Measurements from ENCODE around the gene KMT5C. TPM values are rescaled to one million over a fixed set of nuclear protein-coding genes. Genes with fewer than 3 reads are reported as not detected.

The KMT5C gene
- polyA plus RNA-seq, 3 donors, result 0.89 to 26.9 (median 1.5) TPM

DNA sequence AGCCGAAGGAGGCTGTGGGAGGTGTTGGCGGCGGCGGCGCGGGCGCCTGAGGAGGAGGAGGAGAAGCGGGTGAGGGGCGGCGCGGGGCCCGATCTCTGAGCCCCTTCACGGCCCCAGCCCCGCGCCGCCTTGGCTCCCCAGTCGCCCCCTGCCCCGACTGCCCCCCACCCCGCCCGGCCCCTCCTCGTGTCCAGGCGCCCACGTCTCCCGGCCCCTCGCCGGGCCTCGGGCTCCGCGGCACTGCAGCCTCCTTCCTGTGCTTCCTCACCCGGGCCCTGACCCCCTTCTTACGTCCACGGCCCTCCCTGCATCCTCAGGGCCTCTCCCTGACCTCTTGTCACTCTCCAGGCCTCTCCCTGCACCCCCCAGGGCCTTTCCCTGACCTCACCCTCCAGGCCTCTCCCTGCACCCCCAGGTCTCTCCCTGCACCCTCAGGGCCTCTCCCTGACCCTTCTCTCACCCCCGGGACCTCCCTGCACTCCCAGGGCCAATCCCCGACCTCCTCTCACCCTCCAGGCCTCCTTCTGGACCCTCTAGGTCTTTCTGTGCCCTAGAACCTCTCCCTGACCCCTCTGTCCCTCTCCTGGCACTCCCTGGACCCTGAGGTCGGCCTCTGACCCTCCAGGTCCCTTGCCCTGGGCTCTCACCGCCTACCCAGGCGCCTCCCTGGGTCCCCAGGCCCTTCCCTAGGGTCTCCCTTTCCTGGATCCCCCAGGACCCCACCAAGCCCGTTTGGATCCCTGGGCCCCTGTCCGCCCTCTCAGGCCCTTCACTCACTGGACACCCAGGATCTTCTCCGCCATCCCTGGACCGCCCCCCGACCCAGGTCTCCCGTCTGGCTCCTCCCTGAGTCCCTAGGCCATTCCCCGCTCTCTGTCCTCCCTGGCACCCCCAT is 460 bp downstream of the KMT5C start:
- 2% methylated on average over 26 of the region's 44 CpGs for WGBS (ENCODE audit: insufficient coverage)
- TF ChIP-seq CTCF (IDR thresholded peaks at IDR 0.05), result no peak
- no peaks in the 10 kb centered on the region for H3K27me3 ChIP-seq (ENCODE audit: control insufficient read depth in 2 of 2, insufficient read depth in 2 of 2, low read length in 2 of 2)
- peak overlapping the region; percentile 94 for H3K4me2 ChIP-seq (replicated peaks; ENCODE audit: extremely low read depth, low read length, poor library complexity, severe bottlenecking)
- peaks cover 9 to 15% of the 10 kb centered on the region in 2 donors for H3K36me3 ChIP-seq (replicated peaks in 1 of 2; ENCODE audit: control insufficient read depth in 1 of 2, insufficient read depth in 2 of 2, low read length in 2 of 2)
- Mint-ChIP-seq H3K27me3 (ENCODE audit: low read depth in 3 of 3) (peaks cover 0 to 4% (median 2%) of the 10 kb centered on the region in 3 donors), H3K4me1 (peaks cover 27% of the 10 kb centered on the region), H3K27ac (peak overlapping the region; percentile 94 to 99 (median 98)), H3K36me3 (peaks cover 14 to 29% of the 10 kb centered on the region in 2 donors), H3K9me3 (no peaks in the 10 kb centered on the region), H3K4me3 (peak overlapping the region; percentile 82 to 90)
- peak in 1 of 3 donors; percentile 52 for DNase-seq
- H3K9ac ChIP-seq (ENCODE audit: insufficient read depth, low read length, poor library complexity, severe bottlenecking), result peak overlapping the region; percentile 72
- H3K9me3 ChIP-seq (replicated peaks in 1 of 2; ENCODE audit: control insufficient read depth in 1 of 2, insufficient read depth in 1 of 2, low read length in 2 of 2), result no peaks in the 10 kb centered on the region
- intact Hi-C loops (cut with micrococcal nuclease), result loop anchor here (1.0 to 5.0 kb wide), 5 partner anchors 15 to 82 kb away; partner anchors contain the start of genes TMEM238 (in 2 of the 2), RPL28 (in 1 of the 2) and TMEM150B (in 1 of the 2)
- peaks cover 7% of the 10 kb centered on the region for H4K20me1 ChIP-seq (ENCODE audit: insufficient read depth, low read length)
- H2AFZ ChIP-seq (ENCODE audit: insufficient read depth, low read depth, low read length, poor library complexity, severe bottlenecking), result peak overlapping the region; percentile 62
- peaks cover 12% of the 10 kb centered on the region for H3K79me2 ChIP-seq (ENCODE audit: insufficient read depth, low read length)
- peaks cover 31 to 39% of the 10 kb centered on the region in 2 donors for H3K4me1 ChIP-seq (ENCODE audit: control insufficient read depth in 1 of 2, insufficient read depth in 2 of 2, low read length in 2 of 2)
- H3K27ac ChIP-seq (ENCODE audit: low read depth in 1 of 2, low read length in 2 of 2), result peak overlapping the region; percentile 83 to 97
- H3K4me3 ChIP-seq (replicated peaks in 1 of 3; ENCODE audit: low read depth in 2 of 3, low read length in 3 of 3), result peak overlapping the region; percentile 48 to 83 (median 69)

DNA sequence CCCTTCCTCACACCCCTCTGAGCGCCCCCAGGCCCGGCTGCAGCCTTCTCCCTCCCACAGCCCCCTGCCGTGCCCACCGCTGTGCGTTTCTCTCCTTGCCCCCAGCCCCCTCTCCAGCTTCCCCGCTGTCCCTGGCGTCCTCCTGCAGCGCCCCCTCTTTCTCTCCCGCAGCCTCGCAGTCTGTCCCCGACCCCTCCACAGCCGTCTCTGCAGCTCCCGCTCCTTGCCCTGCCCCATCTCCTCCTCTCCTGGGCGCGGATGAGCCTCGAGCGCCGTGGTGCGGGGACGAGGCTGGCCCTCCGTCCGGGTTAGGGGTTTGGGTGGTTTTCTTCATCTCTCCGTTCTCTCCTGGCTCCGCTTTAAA is 1.1 kb downstream of the KMT5C start:
- H3K9me3 ChIP-seq (replicated peaks in 1 of 2; ENCODE audit: control insufficient read depth in 1 of 2, insufficient read depth in 1 of 2, low read length in 2 of 2), result no peaks in the 10 kb centered on the region
- H3K79me2 ChIP-seq (ENCODE audit: insufficient read depth, low read length), result peaks cover 12% of the 10 kb centered on the region
- H3K4me1 Mint-ChIP-seq, result peaks cover 27% of the 10 kb centered on the region
- peak overlapping the region; percentile 48 to 83 (median 69) for H3K4me3 ChIP-seq (replicated peaks in 1 of 3; ENCODE audit: low read depth in 2 of 3, low read length in 3 of 3)
- H3K36me3 Mint-ChIP-seq, result peaks cover 16 to 29% of the 10 kb centered on the region in 2 donors
- no peak for DNase-seq
- H3K27ac Mint-ChIP-seq, result peak overlapping the region; percentile 88 to 97 (median 93)
- peak overlapping the region; percentile 80 to 89 for H3K4me3 Mint-ChIP-seq
- H3K27me3 ChIP-seq (ENCODE audit: control insufficient read depth in 2 of 2, insufficient read depth in 2 of 2, low read length in 2 of 2), result no peaks in the 10 kb centered on the region
- WGBS (ENCODE audit: insufficient coverage), result 0% methylated on average over 5 of the region's 24 CpGs
- no peaks in the 10 kb centered on the region for H3K9me3 Mint-ChIP-seq
- H3K4me1 ChIP-seq (ENCODE audit: control insufficient read depth in 1 of 2, insufficient read depth in 2 of 2, low read length in 2 of 2), result peaks cover 31 to 39% of the 10 kb centered on the region in 2 donors
- H3K36me3 ChIP-seq (replicated peaks in 1 of 2; ENCODE audit: control insufficient read depth in 1 of 2, insufficient read depth in 2 of 2, low read length in 2 of 2), result peaks cover 9 to 15% of the 10 kb centered on the region in 2 donors
- peak overlapping the region; percentile 62 for H2AFZ ChIP-seq (ENCODE audit: insufficient read depth, low read depth, low read length, poor library complexity, severe bottlenecking)
- H3K4me2 ChIP-seq (replicated peaks; ENCODE audit: extremely low read depth, low read length, poor library complexity, severe bottlenecking), result peak overlapping the region; percentile 94
- intact Hi-C loops (cut with micrococcal nuclease), result loop anchor here in 1 of 2 donors (5.0 kb wide), 1 partner anchor 42 kb away; the partner anchor contains the start of gene TMEM238
- H3K27me3 Mint-ChIP-seq (ENCODE audit: low read depth in 3 of 3), result peaks cover 0 to 3% (median 2%) of the 10 kb centered on the region in 3 donors
- peaks cover 7% of the 10 kb centered on the region for H4K20me1 ChIP-seq (ENCODE audit: insufficient read depth, low read length)
- H3K27ac ChIP-seq (ENCODE audit: low read depth in 1 of 2, low read length in 2 of 2), result peak overlapping the region; percentile 83 to 97
- TF ChIP-seq CTCF (IDR thresholded peaks at IDR 0.05), result no peak
- peak overlapping the region; percentile 72 for H3K9ac ChIP-seq (ENCODE audit: insufficient read depth, low read length, poor library complexity, severe bottlenecking)
